ENCODE results near the gene AFAP1L1.

Gene AFAP1L1

GRCh38 chr5:149349382-149349781 is 77.7 kb downstream of the AFAP1L1 start:
- no peak for DNase-seq (ENCODE audit: low read depth in 2 of 2)

- no peak for DNase-seq (ENCODE audit: low read depth in 2 of 2)
Measured at GRCh38 chr5:149352169-149352568, 80.5 kb downstream of the AFAP1L1 start.

GRCh38 chr5:149353911-149354310 is 82.3 kb downstream of the AFAP1L1 start:
- no peak for DNase-seq (ENCODE audit: low read depth in 2 of 2)

- DNase-seq (ENCODE audit: low read depth in 2 of 2) = peak in 1 of 2 donors; percentile 11
Measured at GRCh38 chr5:149355688-149356087, 84.0 kb downstream of the AFAP1L1 start.

DNA sequence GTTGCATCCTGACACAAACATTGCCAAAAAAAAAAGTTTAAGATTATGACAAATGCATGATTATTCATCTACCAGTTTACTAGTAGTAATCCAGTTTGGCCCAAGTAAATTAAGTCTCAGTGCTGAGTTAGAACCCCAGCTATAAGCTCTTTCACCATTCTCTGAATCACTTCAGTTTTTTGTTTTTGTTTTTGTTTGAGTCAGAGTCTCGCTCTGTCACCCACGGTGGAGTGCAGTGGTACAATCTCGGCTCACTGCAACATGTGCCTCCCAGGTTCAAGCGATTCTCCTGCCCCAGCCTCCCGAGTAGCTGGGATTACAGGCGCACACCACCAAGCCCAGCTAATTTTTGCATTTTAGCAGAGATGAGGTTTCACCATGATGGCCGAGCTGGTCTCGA is 84.7 kb downstream of the AFAP1L1 start:
- DNase-seq (ENCODE audit: low read depth in 2 of 2) = no peak

GRCh38 chr5:149357370-149358293 is 86.0 kb downstream of the AFAP1L1 start, which contains the start of gene PCYOX1L:
Gene PCYOX1L, plus strand, starts transcription at chr5:149358046. Its CDS starts 23 bp downstream, at chr5:149358069.
- DNase-seq (ENCODE audit: low read depth in 2 of 2) = peak; percentile 86 to 96

- no peak for DNase-seq (ENCODE audit: low read depth in 2 of 2)
Measured at GRCh38 chr5:149358294-149358651, 86.6 kb downstream of the AFAP1L1 start.

GRCh38 chr5:149358868-149359495 is 87.3 kb downstream of the AFAP1L1 start:
- DNase-seq (ENCODE audit: low read depth in 2 of 2) = no peak

DNA sequence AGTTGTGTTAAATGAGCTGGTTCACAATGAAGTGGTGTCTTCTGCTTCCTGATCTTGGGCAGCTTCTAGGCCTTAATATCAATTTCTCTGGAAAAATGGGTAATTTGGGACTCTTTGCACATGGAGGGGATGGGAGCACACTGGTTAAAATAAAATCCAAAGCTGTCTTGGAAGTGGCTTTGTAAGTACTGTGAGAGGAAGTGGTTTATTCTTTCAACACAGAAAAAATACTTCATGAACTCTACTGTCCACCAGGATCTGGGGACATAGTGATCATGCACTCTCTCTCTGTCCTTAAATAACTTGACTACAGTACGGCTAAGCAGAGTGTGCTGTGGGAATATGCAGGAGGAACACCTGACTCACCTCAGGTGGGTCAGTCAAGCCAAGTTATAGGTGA is 88.6 kb downstream of the AFAP1L1 start:
- no peak for DNase-seq (ENCODE audit: low read depth in 2 of 2)

GRCh38 chr5:149362541-149362940 is 90.9 kb downstream of the AFAP1L1 start:
- no peak for DNase-seq (ENCODE audit: low read depth in 2 of 2)

- no peak for DNase-seq (ENCODE audit: low read depth in 2 of 2)
Measured at GRCh38 chr5:149363358-149363757, 91.7 kb downstream of the AFAP1L1 start.

GRCh38 chr5:149363936-149364335 is 92.3 kb downstream of the AFAP1L1 start:
- DNase-seq (ENCODE audit: low read depth in 2 of 2) = no peak

- no peak for DNase-seq (ENCODE audit: low read depth in 2 of 2)
Measured at GRCh38 chr5:149364719-149365118, 93.1 kb downstream of the AFAP1L1 start.

GRCh38 chr5:149365418-149365817 is 93.8 kb downstream of the AFAP1L1 start:
- DNase-seq (ENCODE audit: low read depth in 2 of 2) = no peak

DNA sequence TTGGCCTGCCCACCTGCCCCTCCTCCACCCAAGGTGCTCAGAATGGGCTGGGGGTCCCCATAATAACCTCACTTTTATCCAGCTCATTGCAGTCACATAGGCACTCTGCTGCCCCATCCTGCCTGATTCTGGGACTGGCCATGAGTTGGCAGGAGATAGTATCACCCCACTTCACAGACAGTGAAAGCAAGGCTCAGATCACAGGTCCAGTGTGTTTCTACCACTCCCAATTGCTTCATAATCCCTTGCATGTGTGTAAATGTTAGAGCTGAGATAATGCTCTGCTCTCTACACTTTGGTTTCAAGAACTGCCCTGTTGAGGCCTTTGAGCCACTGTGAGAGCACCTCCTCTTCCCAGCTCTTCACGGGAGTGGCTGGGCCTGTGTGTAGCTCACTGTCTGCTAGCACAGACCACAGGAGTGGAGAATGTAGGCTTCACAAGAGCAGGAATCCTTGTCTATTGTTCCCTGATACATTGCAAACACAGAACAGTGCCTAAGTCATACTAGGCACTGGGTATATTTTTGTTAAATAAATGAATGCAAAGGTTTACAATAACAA is 94.6 kb downstream of the AFAP1L1 start:
- no peak for DNase-seq (ENCODE audit: low read depth in 2 of 2)

DNA sequence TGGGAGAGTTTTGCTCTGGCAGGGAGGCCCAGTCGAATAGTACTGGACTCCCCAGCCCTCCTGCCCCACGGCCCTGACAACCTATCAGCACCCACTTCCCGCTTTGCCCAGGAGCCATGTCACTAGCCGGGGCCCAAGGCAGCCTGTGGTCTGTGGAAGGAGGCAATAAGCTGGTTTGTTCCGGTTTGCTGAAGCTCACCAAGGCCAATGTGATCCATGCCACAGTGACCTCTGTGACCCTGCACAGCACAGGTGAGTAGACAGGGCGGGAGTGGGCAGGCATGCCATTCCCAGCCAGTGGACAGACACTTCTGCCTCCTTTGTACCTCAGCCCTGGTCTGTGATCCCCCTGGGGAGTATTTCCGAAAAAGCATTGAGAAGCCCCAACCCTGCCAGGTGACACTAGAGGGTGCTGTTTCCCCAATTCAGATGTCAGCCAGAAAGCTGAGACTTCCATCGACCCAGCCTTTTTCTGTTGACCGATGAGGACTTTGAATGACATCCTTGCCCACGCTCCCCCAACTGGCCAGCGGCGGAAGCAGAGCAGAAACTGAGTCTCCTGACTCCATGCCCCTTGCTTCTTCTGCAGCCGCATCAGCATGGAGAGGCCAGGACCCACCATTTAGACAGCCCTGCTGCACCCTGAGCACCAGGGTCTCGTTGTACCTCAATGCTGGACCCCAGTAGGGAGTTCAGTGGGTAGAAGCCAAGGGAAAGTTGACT is 95.8 kb downstream of the AFAP1L1 start:
- DNase-seq (ENCODE audit: low read depth in 2 of 2) = peak in 1 of 2 donors; percentile 25

GRCh38 chr5:149367972-149368645 is 96.5 kb downstream of the AFAP1L1 start:
- no peak for DNase-seq (ENCODE audit: low read depth in 2 of 2)

- DNase-seq (ENCODE audit: low read depth in 2 of 2) = no peak
Measured at GRCh38 chr5:149370878-149371277, 99.2 kb downstream of the AFAP1L1 start.

DNA sequence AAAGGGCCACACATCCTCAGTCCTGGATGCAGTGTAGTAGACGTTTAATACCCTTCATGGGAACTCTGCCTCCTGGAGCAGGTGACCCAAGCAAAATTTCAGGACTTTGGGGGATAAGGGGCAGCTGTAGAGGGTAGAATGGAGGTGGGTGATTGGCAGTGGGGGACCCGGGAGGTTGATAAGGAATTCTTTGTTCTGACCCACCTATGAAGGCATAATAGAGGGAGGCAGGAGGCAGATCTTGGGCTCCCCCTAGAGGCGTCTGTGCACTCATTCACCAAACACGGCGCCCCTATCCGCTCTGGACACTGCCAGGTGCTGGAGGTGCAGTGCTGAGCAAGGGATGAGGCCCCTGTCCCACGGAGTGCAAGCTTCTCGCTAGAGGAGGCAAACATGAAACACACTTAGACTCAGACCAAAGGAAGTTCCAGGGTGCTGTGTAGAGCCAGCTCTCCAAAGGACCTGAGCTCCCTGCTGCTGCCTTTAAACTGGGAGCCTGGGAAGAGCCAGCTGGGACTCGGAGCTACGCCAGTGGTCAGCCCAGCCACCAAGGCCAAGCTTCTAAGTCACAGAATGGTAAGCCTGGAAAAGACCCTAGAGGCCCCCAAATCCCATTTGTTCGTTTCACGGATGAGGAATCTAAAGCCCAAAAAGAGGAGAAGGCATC is 99.8 kb downstream of the AFAP1L1 start:
- DNase-seq (ENCODE audit: low read depth in 2 of 2) = peak; percentile 25 to 30

GRCh38 chr5:149372076-149372795 is 100.6 kb downstream of the AFAP1L1 start:
- no peak for DNase-seq (ENCODE audit: low read depth in 2 of 2)

Data from stimulated activated CD8-positive, alpha-beta memory T cell treated with anti-CD3 and anti-CD28 coated beads, Interleukin-15, amount 100 ng/mL, for 48 hours (primary cell).